ENCODE results near the gene UBL5.

DNA sequence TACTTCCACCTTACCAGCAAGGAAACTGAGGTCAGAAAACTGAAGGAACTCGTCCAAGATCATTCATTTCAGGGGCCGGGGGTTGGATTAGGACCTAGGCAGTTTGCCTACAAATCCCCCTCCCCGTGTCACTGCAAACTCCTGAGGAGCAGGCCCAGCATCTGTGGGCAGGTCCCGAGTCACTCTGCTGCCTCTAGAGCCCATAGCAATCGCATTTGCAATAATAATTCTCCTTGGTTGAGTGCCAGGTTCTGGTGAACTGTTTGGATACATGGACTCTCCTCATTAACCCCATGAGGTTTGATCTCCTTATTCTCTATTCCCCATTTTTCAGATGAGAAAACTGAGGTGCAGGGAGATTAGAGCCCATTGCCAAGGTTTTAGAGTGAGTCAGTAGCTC is 8.3 kb downstream of the UBL5 start:
- TF ChIP-seq CTCF (IDR thresholded peaks at IDR 0.05) (no peak), GATA3 (IDR thresholded peaks at IDR 0.05; ENCODE audit: borderline replicate concordance) (no peak)
- TF ChIP-seq, protein P1, sequence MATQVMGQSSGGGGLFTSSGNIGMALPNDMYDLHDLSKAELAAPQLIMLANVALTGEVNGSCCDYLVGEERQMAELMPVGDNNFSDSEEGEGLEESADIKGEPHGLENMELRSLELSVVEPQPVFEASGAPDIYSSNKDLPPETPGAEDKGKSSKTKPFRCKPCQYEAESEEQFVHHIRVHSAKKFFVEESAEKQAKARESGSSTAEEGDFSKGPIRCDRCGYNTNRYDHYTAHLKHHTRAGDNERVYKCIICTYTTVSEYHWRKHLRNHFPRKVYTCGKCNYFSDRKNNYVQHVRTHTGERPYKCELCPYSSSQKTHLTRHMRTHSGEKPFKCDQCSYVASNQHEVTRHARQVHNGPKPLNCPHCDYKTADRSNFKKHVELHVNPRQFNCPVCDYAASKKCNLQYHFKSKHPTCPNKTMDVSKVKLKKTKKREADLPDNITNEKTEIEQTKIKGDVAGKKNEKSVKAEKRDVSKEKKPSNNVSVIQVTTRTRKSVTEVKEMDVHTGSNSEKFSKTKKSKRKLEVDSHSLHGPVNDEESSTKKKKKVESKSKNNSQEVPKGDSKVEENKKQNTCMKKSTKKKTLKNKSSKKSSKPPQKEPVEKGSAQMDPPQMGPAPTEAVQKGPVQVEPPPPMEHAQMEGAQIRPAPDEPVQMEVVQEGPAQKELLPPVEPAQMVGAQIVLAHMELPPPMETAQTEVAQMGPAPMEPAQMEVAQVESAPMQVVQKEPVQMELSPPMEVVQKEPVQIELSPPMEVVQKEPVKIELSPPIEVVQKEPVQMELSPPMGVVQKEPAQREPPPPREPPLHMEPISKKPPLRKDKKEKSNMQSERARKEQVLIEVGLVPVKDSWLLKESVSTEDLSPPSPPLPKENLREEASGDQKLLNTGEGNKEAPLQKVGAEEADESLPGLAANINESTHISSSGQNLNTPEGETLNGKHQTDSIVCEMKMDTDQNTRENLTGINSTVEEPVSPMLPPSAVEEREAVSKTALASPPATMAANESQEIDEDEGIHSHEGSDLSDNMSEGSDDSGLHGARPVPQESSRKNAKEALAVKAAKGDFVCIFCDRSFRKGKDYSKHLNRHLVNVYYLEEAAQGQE (IDR thresholded peaks at IDR 0.05) = no peak
